ENCODE data around the gene PLEKHF1.

PLEKHF1 gene

GRCh38 chr19:29680447-29680846, 15.2 kb downstream of the PLEKHF1 start:
- peak; percentile 88 to 90 for DNase-seq

- DNase-seq: no peak
Measured at GRCh38 chr19:29680937-29681336, 15.7 kb downstream of the PLEKHF1 start.

GRCh38 chr19:29681422-29682235, 16.4 kb downstream of the PLEKHF1 start:
- no peak for DNase-seq

GRCh38 chr19:29682236-29682895, 17.1 kb downstream of the PLEKHF1 start:
- no peak for DNase-seq

- no peak for DNase-seq
Measured at GRCh38 chr19:29683009-29683408, 17.7 kb downstream of the PLEKHF1 start.

GRCh38 chr19:29685326-29685725, 20.1 kb downstream of the PLEKHF1 start:
- DNase-seq: no peak

GRCh38 chr19:29686285-29686805, 21.1 kb downstream of the PLEKHF1 start:
- no peak for DNase-seq

GRCh38 chr19:29687244-29687896, 22.1 kb downstream of the PLEKHF1 start:
- DNase-seq: peak; percentile 61 to 73

- no peak for DNase-seq
Measured at GRCh38 chr19:29687897-29688728, 22.9 kb downstream of the PLEKHF1 start.

- DNase-seq: peak; percentile 54 to 66
Measured at GRCh38 chr19:29690842-29691241, 25.6 kb downstream of the PLEKHF1 start.

- DNase-seq: no peak
Measured at GRCh38 chr19:29694161-29694560, 28.9 kb downstream of the PLEKHF1 start.

GRCh38 chr19:29694669-29695627, 29.7 kb downstream of the PLEKHF1 start:
- peak; percentile 85 to 87 for DNase-seq

- DNase-seq: no peak
Measured at GRCh38 chr19:29695765-29696564, 30.7 kb downstream of the PLEKHF1 start.

GRCh38 chr19:29696565-29696846, 31.2 kb downstream of the PLEKHF1 start:
- DNase-seq: no peak

GRCh38 chr19:29697523-29698261, 32.4 kb downstream of the PLEKHF1 start:
- no peak for DNase-seq

GRCh38 chr19:29699861-29700260, 34.6 kb downstream of the PLEKHF1 start:
- DNase-seq: no peak

GRCh38 chr19:29700498-29700897, 35.2 kb downstream of the PLEKHF1 start:
- no peak for DNase-seq

- DNase-seq: no peak
Measured at GRCh38 chr19:29702161-29702962, 37.1 kb downstream of the PLEKHF1 start.

GRCh38 chr19:29702963-29703320, 37.7 kb downstream of the PLEKHF1 start:
- DNase-seq: no peak
